ENCODE results near the gene ECM1.
A peak's percentile ranks its signal among the peaks of the same experiment; 100 is the strongest.

The ECM1 gene

GRCh38 chr1:150557065-150557600 lies 49.2 kb downstream of the ECM1 start:
- no peak overlapping the region for H3K4me3 ChIP-seq (ENCODE audit: low read depth, low read length)
- TF ChIP-seq CTCF (conservative IDR thresholded peaks at IDR 0.05; ENCODE audit: low read depth, low read length), result no peak
- DNase-seq (ENCODE audit: low read depth), result no peak

- no peak for TF ChIP-seq CTCF (conservative IDR thresholded peaks at IDR 0.05; ENCODE audit: low read depth, low read length)
- H3K4me3 ChIP-seq (ENCODE audit: low read depth, low read length), result no peak overlapping the region
- DNase-seq (ENCODE audit: low read depth), result no peak
Measured at GRCh38 chr1:150557813-150558212, 49.9 kb downstream of the ECM1 start.

GRCh38 chr1:150558303-150558704 lies 50.4 kb downstream of the ECM1 start:
- H3K4me3 ChIP-seq (ENCODE audit: low read depth, low read length), result no peak overlapping the region
- TF ChIP-seq CTCF (conservative IDR thresholded peaks at IDR 0.05; ENCODE audit: low read depth, low read length), result no peak
- DNase-seq (ENCODE audit: low read depth), result no peak

GRCh38 chr1:150558761-150559655 lies 51.1 kb downstream of the ECM1 start:
- no peak overlapping the region for H3K4me3 ChIP-seq (ENCODE audit: low read depth, low read length)
- TF ChIP-seq CTCF (conservative IDR thresholded peaks at IDR 0.05; ENCODE audit: low read depth, low read length), result no peak
- no peak for DNase-seq (ENCODE audit: low read depth)

- no peak overlapping the region for H3K4me3 ChIP-seq (ENCODE audit: low read depth, low read length)
- DNase-seq (ENCODE audit: low read depth), result no peak
- TF ChIP-seq CTCF (conservative IDR thresholded peaks at IDR 0.05; ENCODE audit: low read depth, low read length), result no peak
Measured at GRCh38 chr1:150559656-150560010, 51.7 kb downstream of the ECM1 start.

- DNase-seq (ENCODE audit: low read depth), result peak; percentile 70
- no peak overlapping the region for H3K4me3 ChIP-seq (ENCODE audit: low read depth, low read length)
- peak; percentile 89 for TF ChIP-seq CTCF (conservative IDR thresholded peaks at IDR 0.05; ENCODE audit: low read depth, low read length)
Measured at GRCh38 chr1:150560011-150560438, 52.1 kb downstream of the ECM1 start.
